ENCODE data around the gene SLC43A1.

GRCh38 chr11:57463671-57464538 lies 51.6 kb downstream of the SLC43A1 start:
- TF ChIP-seq EZH2 (IDR thresholded peaks at IDR 0.05; ENCODE audit: borderline replicate concordance, low read length), result no peak
- TF ChIP-seq, protein P1, sequence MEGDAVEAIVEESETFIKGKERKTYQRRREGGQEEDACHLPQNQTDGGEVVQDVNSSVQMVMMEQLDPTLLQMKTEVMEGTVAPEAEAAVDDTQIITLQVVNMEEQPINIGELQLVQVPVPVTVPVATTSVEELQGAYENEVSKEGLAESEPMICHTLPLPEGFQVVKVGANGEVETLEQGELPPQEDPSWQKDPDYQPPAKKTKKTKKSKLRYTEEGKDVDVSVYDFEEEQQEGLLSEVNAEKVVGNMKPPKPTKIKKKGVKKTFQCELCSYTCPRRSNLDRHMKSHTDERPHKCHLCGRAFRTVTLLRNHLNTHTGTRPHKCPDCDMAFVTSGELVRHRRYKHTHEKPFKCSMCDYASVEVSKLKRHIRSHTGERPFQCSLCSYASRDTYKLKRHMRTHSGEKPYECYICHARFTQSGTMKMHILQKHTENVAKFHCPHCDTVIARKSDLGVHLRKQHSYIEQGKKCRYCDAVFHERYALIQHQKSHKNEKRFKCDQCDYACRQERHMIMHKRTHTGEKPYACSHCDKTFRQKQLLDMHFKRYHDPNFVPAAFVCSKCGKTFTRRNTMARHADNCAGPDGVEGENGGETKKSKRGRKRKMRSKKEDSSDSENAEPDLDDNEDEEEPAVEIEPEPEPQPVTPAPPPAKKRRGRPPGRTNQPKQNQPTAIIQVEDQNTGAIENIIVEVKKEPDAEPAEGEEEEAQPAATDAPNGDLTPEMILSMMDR (conservative IDR thresholded peaks at IDR 0.05 in 1 of 2, IDR thresholded peaks at IDR 0.05 in 1 of 2; ENCODE audit: extremely low read depth in 1 of 2, insufficient read depth in 1 of 2, low read depth in 1 of 2, low read length in 2 of 2), result no peak

All from mammary epithelial cell (primary cell).